Measurements from ENCODE around the gene NAT10. TPM values are rescaled to one million over a fixed set of nuclear protein-coding genes. Genes with fewer than 3 reads are reported as not detected.

The NAT10 gene
- total RNA-seq, 4 donors from 2014 or later = 19.9 to 27.2 (median 20.6) TPM

DNA sequence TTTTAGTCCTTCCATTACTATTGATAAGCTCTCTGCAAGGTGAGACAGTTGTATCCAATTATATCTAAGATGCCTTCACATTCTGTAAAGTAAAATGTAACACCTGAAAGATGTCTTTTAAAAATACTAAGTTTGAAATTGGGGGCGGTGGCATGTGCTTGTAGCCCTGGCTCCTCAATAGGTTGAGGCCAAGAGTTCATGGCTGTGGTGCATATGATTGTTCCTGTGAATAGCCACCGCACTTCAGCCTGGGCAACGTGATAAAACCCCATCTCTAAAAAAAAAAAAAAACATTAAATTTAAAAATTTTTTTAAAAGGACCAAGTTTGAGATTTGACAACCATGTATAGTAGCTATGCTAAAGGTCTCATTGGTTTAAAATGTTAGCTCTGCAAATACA lies 33.4 kb upstream of the NAT10 start:
- Histone ChIP-seq H3K9me3 (no peaks in the 10 kb centered on the region), H3K27ac (replicated peaks in 1 of 4) (no peak overlapping the region), H3K27me3 (no peaks in the 10 kb centered on the region), H3K4me1 (peaks cover 26 to 52% (median 38%) of the 10 kb centered on the region in 4 donors), H3K4me3 (no peak overlapping the region), H3K36me3 (peaks cover 15 to 54% (median 42%) of the 10 kb centered on the region in 4 donors)
- WGBS = 81% methylated on average over 3 of the region's 3 CpGs
- no peak for DNase-seq (ENCODE audit: extremely low spot score)
- TF ChIP-seq, protein P1, sequence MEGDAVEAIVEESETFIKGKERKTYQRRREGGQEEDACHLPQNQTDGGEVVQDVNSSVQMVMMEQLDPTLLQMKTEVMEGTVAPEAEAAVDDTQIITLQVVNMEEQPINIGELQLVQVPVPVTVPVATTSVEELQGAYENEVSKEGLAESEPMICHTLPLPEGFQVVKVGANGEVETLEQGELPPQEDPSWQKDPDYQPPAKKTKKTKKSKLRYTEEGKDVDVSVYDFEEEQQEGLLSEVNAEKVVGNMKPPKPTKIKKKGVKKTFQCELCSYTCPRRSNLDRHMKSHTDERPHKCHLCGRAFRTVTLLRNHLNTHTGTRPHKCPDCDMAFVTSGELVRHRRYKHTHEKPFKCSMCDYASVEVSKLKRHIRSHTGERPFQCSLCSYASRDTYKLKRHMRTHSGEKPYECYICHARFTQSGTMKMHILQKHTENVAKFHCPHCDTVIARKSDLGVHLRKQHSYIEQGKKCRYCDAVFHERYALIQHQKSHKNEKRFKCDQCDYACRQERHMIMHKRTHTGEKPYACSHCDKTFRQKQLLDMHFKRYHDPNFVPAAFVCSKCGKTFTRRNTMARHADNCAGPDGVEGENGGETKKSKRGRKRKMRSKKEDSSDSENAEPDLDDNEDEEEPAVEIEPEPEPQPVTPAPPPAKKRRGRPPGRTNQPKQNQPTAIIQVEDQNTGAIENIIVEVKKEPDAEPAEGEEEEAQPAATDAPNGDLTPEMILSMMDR (IDR thresholded peaks at IDR 0.05) = no peak
- TF ChIP-seq EP300 (IDR thresholded peaks at IDR 0.05) (no peak), POLR2AphosphoS5 (IDR thresholded peaks at IDR 0.05) (no peak), POLR2A (IDR thresholded peaks at IDR 0.05; ENCODE audit: low read depth) (no peak)
- intact Hi-C loops (cut with DNase I) = no loop called here

DNA sequence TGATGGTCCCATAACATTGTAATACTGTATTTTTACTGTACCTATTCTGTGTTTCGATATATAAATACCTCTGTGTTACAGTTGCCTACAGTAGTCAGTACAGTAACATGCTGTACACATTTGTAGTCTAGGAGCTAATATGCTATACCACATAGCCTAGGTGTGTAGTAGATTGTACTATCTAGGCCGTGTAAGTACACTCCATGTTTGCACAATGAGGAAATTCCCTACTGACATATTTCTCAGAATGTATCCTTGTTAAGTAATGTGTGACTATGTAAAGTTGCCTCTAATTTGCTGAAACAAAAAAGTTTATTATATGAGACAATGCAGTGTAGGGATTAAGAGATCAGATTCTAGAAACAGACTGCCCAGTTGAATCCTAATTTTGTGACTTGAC lies 32.6 kb upstream of the NAT10 start:
- H3K4me3 ChIP-seq = no peak overlapping the region
- peaks cover 21 to 44% (median 30%) of the 10 kb centered on the region in 4 donors for H3K4me1 ChIP-seq
- H3K27me3 ChIP-seq = no peaks in the 10 kb centered on the region
- intact Hi-C loops (cut with DNase I) = no loop called here
- peaks cover 15 to 62% (median 50%) of the 10 kb centered on the region in 4 donors for H3K36me3 ChIP-seq
- no peak for DNase-seq (ENCODE audit: extremely low spot score)
- no peaks in the 10 kb centered on the region for H3K9me3 ChIP-seq
- no peak for TF ChIP-seq POLR2AphosphoS5 (IDR thresholded peaks at IDR 0.05)
- no peak for TF ChIP-seq POLR2A (IDR thresholded peaks at IDR 0.05; ENCODE audit: low read depth)
- TF ChIP-seq EP300 (IDR thresholded peaks at IDR 0.05) = no peak
- TF ChIP-seq, protein P1 (IDR thresholded peaks at IDR 0.05) = no peak
- H3K27ac ChIP-seq (replicated peaks in 1 of 4) = no peak overlapping the region
- 80% methylated on average over 2 of the region's 2 CpGs for WGBS

- no peak overlapping the region for H3K4me3 ChIP-seq
- no peak for DNase-seq (ENCODE audit: extremely low spot score)
- H3K9me3 ChIP-seq = no peaks in the 10 kb centered on the region
- peaks cover 19 to 78% (median 58%) of the 10 kb centered on the region in 4 donors for H3K36me3 ChIP-seq
- H3K4me1 ChIP-seq = peaks cover 5 to 35% (median 15%) of the 10 kb centered on the region in 4 donors
- 83% methylated on average over 4 of the region's 4 CpGs for WGBS
- TF ChIP-seq EP300 (IDR thresholded peaks at IDR 0.05) (no peak), POLR2A (IDR thresholded peaks at IDR 0.05; ENCODE audit: low read depth) (no peak), POLR2AphosphoS5 (IDR thresholded peaks at IDR 0.05) (no peak)
- TF ChIP-seq, protein P1 (IDR thresholded peaks at IDR 0.05) = no peak
- H3K27ac ChIP-seq (replicated peaks in 1 of 4) = peak overlapping the region in 1 of 4 donors; percentile 1
- H3K27me3 ChIP-seq = no peaks in the 10 kb centered on the region
- intact Hi-C loops (cut with DNase I) = no loop called here
These were observed 31.0 kb upstream of the NAT10 start for GRCh38 chr11:34074391-34074790.

- H3K4me3 ChIP-seq = no peak overlapping the region
- WGBS = 43% methylated on average over 2 of the region's 2 CpGs
These were observed 30.1 kb upstream of the NAT10 start for GRCh38 chr11:34075178-34075820.

More at GRCh38 chr11:34075178-34075820, 30.1 kb upstream of the NAT10 start:
- Histone ChIP-seq H3K9me3 (no peaks in the 10 kb centered on the region), H3K4me1 (peaks cover 0 to 25% (median 11%) of the 10 kb centered on the region in 4 donors), H3K27me3 (no peaks in the 10 kb centered on the region), H3K27ac (replicated peaks in 1 of 4) (no peak overlapping the region), H3K36me3 (peaks cover 28 to 87% (median 67%) of the 10 kb centered on the region in 4 donors)
- intact Hi-C loops (cut with DNase I) = no loop called here
- TF ChIP-seq EP300 (IDR thresholded peaks at IDR 0.05) = no peak
- TF ChIP-seq, protein P1 (IDR thresholded peaks at IDR 0.05) = no peak
- no peak for TF ChIP-seq POLR2A (IDR thresholded peaks at IDR 0.05; ENCODE audit: low read depth)
- no peak for TF ChIP-seq POLR2AphosphoS5 (IDR thresholded peaks at IDR 0.05)
- no peak for DNase-seq (ENCODE audit: extremely low spot score)

Data from esophagus muscularis mucosa (tissue), 4 donors.